Measurements from ENCODE around the gene CCDC144A. TPM values are rescaled to one million over a fixed set of nuclear protein-coding genes. Genes with fewer than 3 reads are reported as not detected.
"Not testable (repeated sequence)": the region's sequence is repeated elsewhere in the genome, so short reads cannot be mapped to it uniquely, and the experiment has no call there.

Gene CCDC144A
- 1 to 10 TPM in 6 of 10 donors, under 1 TPM in 4; 0.25 to 3.4 (median 1.4) TPM for total RNA-seq
- 1 to 10 TPM in 1 of 2 donors, under 1 TPM in 1; 0.32 to 2.2 TPM for polyA plus RNA-seq
- long read RNA-seq, donor 1 = 0 reads
- long read RNA-seq, donor 2 = 0 reads
- long read RNA-seq, donor 3 = 0 reads

- peak within 1 kb of the TSS in 1 of 10 donors; percentile 47 for H3K27ac ChIP-seq
Observed at GRCh38 chr17:16689731-16690281, at the start of gene CCDC144A. Gene CCDC144A (plus strand): TSS chr17:16690241. CDS start chr17:16690401, 160 bp downstream.

GRCh38 chr17:16649585-16649984, 40.5 kb upstream of the CCDC144A start:
- no peaks in the 10 kb centered on the region for H3K9me3 ChIP-seq
- no peak for ATAC-seq
- no peaks in the 10 kb centered on the region for H3K27me3 ChIP-seq
- whole genome bisulfite sequencing, 2 donors = 96 to 99% methylated on average over 3 of the region's 3 CpGs
- no peak overlapping the region for H3K4me3 ChIP-seq
- no peak for TF ChIP-seq CTCF (IDR thresholded peaks at IDR 0.05)
- H3K36me3 ChIP-seq = peaks cover 0 to 48% (median 0%) of the 10 kb centered on the region in 9 donors
- intact Hi-C loops (cut with DNase I) = no loop called here
- H3K27ac ChIP-seq = no peak overlapping the region
- peaks cover 0 to 19% (median 13%) of the 10 kb centered on the region in 9 donors for H3K4me1 ChIP-seq
- no peak for DNase-seq

More at GRCh38 chr17:16689731-16690281, at the start of gene CCDC144A:
- TF ChIP-seq CTCF (IDR thresholded peaks at IDR 0.05) = peak in 8 of 9 donors; percentile 39 to 82 (median 56)
- H3K4me1 ChIP-seq; H3K27me3 ChIP-seq; H3K36me3 ChIP-seq; H3K9me3 ChIP-seq; intact Hi-C loops (cut with DNase I): not testable (repeated sequence)
- peak within 1 kb of the TSS in 1 of 10 donors; percentile 50 for H3K4me3 ChIP-seq
- WGBS, 2 donors = 49 to 50% methylated on average over 29 to 33 of the region's 33 CpGs
- DNase-seq (peak; percentile 25 to 81), ATAC-seq (peak in 5 of 8 donors; percentile 38 to 97 (median 71))

- Histone ChIP-seq H3K4me1 (peaks cover 0 to 19% (median 13%) of the 10 kb centered on the region in 9 donors), H3K27ac (peak overlapping the region in 4 of 10 donors; percentile 90 to 97 (median 96)), H3K27me3 (no peaks in the 10 kb centered on the region), H3K9me3 (no peaks in the 10 kb centered on the region), H3K4me3 (peak overlapping the region in 2 of 10 donors; percentile 78 to 87), H3K36me3 (peaks cover 0 to 21% (median 0%) of the 10 kb centered on the region in 9 donors)
- ATAC-seq (no peak), DNase-seq (no peak)
- no peak for TF ChIP-seq CTCF (IDR thresholded peaks at IDR 0.05)
- intact Hi-C loops (cut with DNase I) = loop anchor here in 2 of 10 donors (5.0 kb wide), 2 partner anchors 65 to 115 kb away; no protein-coding TSS in a partner anchor
- 96 to 97% methylated on average over 4 of the region's 4 CpGs for WGBS, 2 donors
Observed at GRCh38 chr17:16652252-16652651, 37.8 kb upstream of the CCDC144A start.

GRCh38 chr17:16652847-16653366, 37.1 kb upstream of the CCDC144A start:
- Histone ChIP-seq H3K27ac (peak overlapping the region; percentile 89 to 97 (median 95)), H3K9me3 (no peaks in the 10 kb centered on the region), H3K4me3 (peak overlapping the region; percentile 47 to 87 (median 74)), H3K27me3 (no peaks in the 10 kb centered on the region), H3K4me1 (peaks cover 0 to 19% (median 13%) of the 10 kb centered on the region in 9 donors), H3K36me3 (peaks cover 0 to 20% (median 0%) of the 10 kb centered on the region in 9 donors)
- peak in 4 of 8 donors; percentile 5 to 21 (median 13) for ATAC-seq
- 8 to 9% methylated on average over 8 of the region's 8 CpGs for WGBS, 2 donors
- no peak for DNase-seq
- intact Hi-C loops (cut with DNase I) = loop anchor here in 2 of 10 donors (5.0 kb wide), 2 partner anchors 66 to 116 kb away; no protein-coding TSS in a partner anchor
- no peak for TF ChIP-seq CTCF (IDR thresholded peaks at IDR 0.05)
